HG03469 (cell line): ENCODE results near the gene CEP295NL.
"Not testable (repeated sequence)": the region's sequence is repeated elsewhere in the genome, so short reads cannot be mapped to it uniquely, and the experiment has no call there.

Experiments used
- ATAC-seq: cut with Tn5 transposase; IDR thresholded peaks from one replicate; pipeline ENCODE4 v1.9.1; 2021; ENCODE audit warnings: mild to moderate bottlenecking, moderate library complexity, moderate number of reproducible peaks; ENCODE audit not compliant: unreplicated experiment

CEP295NL gene

DNA sequence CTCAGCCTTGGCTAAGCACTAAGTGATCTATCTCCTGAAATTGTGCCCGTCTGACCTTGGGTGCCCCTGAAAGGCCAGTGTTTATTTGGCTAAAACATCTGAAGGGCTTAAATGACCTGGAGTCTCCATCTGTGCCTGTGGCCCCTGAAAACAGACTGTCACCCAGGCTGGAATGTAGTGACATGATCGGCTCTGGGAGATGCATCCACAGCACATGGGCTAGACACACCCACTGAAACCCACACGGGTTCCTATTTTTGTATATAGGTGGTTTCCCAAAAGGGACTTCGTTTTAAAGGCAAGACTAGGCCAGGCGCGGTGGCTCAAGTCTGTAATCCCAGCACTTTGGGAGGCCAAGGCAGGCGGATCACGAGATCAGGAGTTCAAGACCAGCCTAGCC, 13.5 kb downstream of the CEP295NL start:
- ATAC-seq: no peak

GRCh38 chr17:78888941-78889518, 14.0 kb downstream of the CEP295NL start:
- ATAC-seq: no peak

DNA sequence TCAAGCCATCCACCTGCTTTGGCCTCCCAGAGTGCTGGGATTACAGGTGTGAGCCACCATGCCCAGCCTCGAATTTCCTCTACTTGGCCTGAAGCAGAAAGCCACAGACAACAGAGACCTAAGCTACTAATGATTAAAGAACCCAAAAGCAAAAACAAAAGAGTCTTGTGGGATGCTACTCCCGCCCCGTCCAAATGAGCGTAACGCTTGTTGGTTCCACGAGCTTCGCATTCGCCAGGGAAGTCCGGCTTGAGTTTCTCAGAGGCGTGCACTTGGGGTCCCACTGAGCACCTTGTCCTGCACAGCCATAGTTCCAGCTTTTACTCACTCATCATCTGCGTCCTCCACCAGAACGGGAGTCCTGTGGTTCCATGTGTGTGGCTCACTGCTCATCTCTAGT, 16.0 kb downstream of the CEP295NL start:
- no peak for ATAC-seq

- ATAC-seq: no peak
Measured at GRCh38 chr17:78885956-78886355, 17.0 kb downstream of the CEP295NL start.

DNA sequence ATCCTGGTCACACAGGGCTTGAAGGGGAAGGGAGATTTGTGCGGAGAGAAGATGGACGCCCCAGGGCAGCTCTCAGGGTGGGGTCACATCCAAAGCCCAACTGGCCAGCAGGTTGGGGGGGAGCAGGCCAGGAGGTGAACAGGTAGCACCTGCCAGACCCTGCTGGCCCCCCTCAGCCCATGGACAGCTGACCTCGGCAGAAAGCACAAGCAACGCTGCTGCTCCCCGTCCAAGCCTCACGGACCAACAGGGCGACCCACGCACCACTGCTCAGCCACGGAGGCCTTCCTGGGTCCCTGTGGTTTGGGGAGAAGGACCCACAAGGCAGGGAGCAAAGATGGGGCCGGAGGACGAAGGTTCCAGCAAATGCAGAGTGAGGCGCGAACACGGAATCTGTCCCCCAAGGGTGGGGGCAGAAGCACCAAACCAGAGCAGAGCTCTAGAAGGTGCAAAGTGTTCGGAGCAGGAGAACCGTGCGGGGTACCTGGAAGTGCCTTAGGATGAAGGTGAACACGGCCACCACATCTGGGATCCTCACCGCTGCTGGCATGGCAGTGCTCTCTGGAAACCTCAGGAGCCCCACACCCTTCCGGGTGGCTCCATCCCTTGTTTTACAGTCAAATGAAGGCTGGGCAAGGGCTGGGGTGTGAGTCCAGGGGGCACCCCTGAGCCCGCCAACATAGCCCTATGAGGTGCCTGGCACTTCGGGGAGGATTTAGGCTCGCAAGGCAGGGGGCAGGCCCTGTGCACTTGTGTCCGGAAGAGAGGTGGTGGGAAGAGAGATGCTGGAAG, 17.9 kb downstream of the CEP295NL start:
- no peak for ATAC-seq

GRCh38 chr17:78884148-78884825, 18.7 kb downstream of the CEP295NL start:
- ATAC-seq: no peak

DNA sequence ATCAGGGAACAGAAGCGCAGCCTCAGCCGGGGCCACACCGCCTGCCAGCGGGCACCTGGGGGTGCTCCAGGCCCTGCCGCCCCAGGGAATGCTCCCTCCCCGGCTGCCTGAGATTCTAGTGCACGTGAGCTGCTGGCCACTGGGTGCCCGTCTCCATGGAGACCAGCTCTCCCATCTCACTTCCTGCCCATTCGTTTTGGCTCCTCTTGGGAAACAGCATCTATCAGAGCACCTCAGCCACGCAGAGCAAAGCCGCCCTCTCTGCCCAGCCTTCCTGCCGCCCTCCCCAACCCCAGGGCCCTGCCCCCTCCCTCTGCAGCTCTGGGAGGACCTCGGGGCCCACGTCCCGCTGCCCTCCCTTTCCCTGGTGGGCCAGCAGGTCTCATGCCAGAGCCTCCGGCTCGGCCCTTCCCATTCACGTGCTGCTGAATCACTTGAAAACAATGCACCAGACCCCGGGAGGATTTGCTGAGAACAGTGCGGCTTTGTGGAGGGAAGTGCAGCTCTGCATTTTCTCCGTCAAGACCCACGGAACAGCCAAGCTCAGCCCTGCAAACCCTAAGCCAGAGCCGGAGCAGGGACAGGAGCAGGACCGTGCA, 19.4 kb downstream of the CEP295NL start:
- ATAC-seq: no peak

DNA sequence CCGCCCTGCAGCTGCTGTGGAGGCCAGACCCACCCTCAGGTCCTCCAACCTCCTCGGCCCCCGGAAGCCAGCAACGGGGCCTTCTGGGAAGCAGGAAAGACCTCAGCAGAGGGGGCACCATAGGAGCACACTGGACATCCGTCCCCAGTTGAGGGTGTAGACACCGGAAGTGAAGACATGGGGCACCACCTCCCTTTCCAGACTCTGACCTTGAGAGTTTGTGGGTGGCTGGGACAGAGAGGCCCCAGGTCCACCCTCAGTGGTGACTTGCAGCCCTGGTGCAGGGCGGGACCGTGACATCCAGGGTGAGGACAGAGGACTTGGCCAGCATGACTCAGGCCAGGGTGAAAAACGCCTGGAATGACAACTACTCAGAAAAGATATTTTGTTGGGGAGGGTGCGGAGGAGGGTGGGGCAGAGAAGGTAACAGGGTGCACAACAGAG, 19.9 kb downstream of the CEP295NL start:
- ATAC-seq: no peak

DNA sequence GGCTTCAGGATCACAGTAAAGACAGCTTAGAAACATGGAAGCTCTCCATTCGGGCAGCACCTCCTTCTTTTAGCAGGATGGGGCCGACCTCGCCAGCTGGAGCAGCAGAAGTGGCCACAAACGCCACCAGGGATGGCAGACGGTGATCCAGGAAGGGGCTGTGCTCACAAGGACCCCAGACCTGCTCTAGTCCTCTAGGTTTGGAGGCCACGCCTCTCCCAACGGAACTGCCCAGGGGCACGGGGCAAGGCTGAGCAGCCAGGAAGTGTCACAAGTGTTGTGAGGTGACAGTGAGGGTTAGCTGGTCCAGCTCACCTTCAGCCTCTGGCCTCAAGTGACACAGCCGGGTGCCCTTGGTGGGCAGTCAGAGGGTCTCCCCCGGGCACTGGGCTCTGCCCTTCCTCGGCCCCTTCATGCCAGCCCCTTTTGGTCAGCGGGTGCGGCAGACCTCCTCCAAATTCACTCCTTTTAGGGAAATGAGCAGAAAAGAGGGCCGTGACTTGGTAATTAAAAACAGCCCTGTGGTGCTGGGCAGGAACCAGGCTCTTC, 20.4 kb downstream of the CEP295NL start:
- ATAC-seq: no peak

DNA sequence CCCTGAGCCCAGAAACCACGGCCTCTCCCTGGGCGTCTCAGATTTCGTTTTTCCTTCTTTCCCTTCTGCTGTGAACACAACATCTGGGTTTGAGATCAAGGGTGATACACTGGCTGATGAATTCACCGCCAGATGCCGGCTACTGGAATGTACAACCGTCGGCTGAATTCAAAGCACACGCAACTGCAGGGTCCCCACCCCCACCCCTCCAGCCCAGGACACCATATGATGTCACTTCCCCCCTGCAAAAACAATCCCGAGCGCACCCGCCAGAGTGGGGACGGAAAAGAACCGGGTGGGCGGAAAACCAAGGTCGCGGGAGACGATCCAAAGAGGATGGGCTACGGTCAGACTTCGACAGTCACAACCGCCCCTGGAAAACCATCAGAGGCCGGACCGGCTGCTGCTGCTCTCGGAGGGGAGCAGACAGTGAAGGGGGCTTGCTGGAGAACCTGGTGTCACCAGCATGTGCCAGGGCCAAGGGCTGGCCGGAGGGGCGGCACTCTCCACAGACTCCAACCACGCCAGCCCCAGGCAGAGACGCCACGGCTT, 23.3 kb downstream of the CEP295NL start:
- ATAC-seq: no peak

DNA sequence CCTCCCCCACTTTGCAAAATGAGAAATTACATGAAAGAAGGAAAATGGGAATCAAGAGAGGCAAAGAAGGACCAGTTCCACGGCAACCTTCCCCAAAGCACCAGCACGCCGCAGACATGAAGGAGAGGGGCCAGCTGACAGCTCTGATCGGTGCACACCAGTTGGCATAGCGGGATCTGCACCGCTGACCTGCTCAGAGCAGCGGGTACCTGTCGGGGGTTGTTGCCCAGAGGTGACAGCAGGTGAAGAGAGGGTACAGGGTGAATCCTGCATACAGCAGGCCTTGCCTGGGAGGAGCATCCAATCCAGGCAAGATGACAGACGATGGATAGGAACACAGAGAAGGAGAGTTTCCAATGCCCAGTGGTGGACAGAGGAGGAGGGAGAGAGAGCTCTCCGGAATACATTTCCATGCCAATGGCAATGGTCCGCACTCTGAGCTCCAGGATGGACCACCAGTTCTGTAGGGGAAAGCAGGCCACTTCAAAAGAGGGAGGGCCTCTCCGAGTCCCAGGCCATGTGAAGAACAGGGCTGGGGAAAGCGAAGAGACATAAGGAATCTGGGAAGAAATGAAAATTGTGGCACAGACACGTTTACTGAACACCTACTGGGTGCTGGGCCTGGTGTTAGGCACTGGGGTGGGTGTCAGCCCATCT, 24.0 kb downstream of the CEP295NL start:
- no peak for ATAC-seq

GRCh38 chr17:78878261-78878660, 24.7 kb downstream of the CEP295NL start:
- ATAC-seq: no peak

DNA sequence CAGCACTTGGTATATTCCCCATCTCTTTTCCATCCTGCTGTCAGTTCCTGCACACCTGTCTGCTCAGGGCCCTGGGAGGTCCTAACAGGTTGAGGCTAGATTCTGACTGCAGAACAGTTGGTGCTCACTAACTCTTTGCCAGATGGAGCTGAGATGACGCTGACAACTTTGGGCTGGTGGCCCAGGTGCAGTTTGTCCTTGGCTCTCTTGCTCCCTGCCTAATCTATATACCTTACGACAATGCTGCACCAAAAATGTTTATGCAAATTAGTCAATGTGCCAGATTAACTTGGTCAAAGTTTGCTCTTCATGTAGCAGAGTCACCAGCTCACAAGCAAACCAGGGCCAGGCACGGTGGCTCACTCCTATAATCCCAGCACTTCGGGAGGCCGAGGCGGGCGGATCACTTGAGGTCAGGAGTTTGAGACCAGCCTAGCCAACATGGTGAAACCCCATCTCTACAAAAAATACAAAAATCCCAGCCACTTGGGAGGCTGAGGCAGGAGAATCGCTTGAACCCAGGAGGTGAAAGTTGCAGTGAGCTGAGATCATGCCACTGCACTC, 26.0 kb downstream of the CEP295NL start:
- ATAC-seq: not testable (repeated sequence)

GRCh38 chr17:78876094-78876597, 26.9 kb downstream of the CEP295NL start:
- no peak for ATAC-seq

DNA sequence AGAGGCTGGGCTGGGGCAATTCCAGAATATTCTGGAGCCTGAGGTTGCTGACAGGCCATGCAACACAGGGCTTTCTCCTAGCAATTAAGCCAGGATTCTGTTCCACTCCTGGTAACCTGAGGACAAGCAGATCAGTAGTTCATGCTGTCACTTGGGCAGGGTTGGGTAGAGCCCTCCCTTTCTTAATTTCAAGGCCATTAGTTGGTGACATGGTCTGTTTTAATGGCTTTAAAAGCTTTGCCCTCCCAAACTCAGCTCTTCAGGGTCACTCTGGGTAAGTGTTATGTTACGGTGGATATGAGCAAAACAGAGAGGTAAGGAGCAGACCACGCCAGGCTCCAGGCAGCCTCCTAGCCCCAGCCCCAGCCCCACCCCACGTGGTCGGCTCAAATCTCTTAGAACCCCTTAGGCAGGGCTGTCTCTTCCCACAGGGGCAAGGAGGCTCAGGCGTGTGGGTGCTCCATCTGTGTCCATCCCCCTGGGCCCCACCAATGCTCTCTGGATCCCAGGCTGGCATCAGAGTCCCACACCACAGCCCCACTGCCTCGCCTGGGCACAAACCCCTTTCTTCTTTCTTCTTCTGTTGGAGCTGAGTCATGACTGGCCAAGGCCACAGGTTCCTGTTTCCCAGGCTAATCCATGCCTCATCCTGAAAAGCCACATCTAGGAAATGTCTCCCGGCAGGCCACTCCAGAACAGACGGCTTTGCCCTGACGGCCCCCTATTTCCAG, 27.5 kb downstream of the CEP295NL start:
- no peak for ATAC-seq

DNA sequence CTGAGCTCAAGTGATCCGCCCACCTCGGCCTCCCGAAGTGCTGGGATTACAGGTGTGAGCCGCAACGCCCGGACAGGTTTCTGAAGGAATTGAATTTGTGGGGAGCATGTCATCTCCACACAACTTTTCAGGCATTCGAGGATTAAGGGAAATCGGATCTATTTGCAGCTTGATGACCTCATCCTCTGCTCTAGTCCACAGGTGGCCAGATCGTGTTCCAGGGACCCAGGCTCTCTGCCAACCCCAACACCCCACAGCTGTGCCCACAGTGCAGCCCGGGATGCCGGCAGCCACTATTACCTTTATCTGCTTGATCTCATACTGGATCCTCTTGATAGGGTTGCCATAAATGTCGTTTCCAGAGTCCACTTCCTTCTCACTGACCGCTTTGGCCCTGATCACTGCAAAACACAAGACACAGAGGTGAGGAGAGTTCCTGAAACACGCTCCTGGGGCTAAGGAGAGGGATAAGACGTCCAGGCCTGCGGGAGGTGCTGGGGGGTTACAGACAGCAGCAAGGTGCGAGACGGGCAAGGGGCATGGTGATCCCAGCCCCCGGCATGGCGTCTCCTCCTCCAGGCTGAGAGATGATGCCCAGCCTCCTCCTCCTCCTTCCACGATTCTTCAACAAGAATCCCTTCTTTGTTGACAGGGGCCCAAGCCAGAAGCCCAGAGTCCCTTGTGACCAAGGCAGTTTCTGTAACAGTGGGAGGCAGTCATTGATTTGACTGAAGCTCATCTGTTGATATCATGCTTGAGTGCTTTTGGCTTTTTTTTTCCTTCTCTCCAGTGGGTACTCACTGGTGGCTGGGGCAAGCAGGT, 29.3 kb downstream of the CEP295NL start:
- ATAC-seq: no peak

GRCh38 chr17:78872486-78872885, 30.5 kb downstream of the CEP295NL start:
- ATAC-seq: no peak

- ATAC-seq: no peak
Measured at GRCh38 chr17:78870621-78871020, 32.4 kb downstream of the CEP295NL start.
